Epidermal melanocyte (primary cell): Measurements from ENCODE around the gene NDUFA1.
"Not testable (repeated sequence)": the region's sequence is repeated elsewhere in the genome, so short reads cannot be mapped to it uniquely, and the experiment has no call there.

ENCODE experiments used
- DNase-seq: peaks from one replicate; pipeline ENCODE4 v3.0.0; 2011; ENCODE audit warnings: low spot score; ENCODE audit not compliant: insufficient read length

NDUFA1 gene

DNA sequence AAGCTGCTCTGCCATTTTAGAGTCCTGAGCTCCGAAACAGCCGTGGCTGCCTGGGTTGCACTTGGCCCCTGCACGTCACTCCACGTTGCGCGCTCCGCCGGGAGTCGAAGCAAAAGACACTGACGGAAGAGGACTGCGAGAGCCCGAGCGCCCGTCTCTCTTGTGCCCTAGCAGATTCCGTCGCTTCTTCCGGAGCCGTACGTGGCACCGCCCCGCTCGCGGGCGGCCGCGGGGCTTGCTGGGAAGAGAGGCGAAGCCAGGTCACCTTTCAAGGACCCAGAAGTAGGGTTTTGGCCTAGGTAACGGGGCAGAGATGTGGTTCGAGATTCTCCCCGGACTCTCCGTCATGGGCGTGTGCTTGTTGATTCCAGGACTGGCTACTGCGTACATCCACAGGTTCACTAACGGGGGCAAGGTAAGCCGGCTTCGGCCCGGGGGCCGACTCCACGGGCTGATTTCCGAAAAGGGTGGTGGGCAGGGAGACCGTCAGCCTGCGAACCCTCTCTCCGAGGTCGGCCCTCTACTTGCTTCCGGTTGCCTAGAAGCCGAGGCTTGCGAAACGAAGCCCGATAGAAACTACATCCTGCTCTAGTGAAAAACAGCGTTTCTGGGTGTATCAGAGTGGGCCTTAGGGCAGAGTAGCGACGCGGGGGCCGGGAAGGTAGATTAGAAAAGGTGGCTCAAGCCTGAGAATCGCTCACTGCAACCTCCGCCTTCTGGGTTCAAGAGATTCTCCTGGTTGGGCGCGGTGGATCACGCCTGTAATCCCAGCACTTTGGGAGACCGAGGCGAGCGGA lies at the start of gene NDUFA1, which contains the start of gene RNF113A:
Gene NDUFA1, plus strand, starts transcription at position 234 of the 797 bp plus-strand sequence. Its CDS starts 80 bp downstream, at position 314.
Gene RNF113A, minus strand, starts transcription at position 135 of the 797 bp plus-strand sequence. Its CDS starts 120 bp downstream, at position 15.
- peak; percentile 46 for DNase-seq

DNA sequence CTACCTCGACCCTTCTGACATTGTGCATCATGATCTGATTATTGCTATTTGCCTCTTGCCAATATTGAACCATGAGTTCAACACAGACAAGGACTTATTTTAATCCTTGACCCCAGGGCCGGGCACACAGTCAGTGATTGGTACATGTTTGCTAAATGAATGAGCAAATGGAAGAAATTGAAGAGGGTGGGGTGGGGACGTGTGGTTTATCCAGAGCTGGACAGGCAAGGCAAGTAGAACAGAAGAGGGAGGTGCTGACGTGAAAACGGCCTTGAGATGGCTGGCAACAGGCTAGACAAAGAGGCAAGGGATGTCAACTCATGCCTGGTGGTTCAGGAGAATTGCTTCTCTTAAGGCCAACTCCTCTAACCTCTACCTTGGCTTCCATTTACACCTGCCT lies 47.4 kb upstream of the NDUFA1 start:
- DNase-seq = not testable (repeated sequence)

DNA sequence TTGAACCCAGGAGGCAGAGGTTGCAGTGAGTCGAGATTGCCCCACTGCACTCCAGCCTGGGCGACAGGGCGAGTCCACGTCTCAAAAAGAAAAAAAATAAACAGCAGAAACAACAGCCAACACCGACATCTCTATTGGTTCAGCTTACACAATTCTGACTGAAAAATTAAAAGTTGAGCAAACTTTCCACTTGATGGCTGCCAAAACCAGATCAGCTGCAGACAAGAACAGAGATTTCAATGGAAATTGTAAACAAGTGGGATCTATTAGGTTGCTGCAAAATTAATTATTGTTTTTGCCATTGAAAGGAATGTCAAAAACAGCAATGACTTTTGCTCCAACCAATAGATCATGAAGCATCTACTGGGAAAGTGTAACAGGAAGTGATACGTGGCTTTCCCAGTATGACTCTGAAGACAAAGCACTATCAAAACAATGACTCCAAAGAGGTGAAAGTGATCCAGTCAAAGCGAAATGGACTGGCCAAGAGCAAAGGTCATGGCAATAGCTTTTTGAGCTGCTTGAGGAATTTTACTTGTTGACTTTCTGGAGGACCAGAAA lies 45.2 kb upstream of the NDUFA1 start:
- no peak for DNase-seq

DNA sequence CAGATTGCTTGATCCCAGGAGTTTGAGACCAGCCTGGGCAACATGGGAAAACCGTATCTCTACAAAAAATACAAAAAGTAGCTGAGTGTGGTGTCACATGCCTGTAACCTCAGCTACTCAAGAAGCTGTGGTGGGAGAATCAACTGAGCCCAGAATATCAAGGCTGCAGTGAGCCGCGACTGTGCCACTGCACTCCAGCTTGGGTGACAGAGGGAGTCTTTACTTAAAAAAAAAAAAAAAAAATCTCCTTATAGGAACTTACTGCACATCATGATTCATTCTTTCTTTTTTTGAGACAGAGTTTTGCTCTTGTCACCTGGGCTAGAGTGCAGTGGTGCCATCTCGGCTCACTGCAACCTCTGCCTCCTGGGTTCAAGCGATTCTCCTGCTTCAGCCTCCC lies 43.2 kb upstream of the NDUFA1 start:
- DNase-seq = no peak

DNA sequence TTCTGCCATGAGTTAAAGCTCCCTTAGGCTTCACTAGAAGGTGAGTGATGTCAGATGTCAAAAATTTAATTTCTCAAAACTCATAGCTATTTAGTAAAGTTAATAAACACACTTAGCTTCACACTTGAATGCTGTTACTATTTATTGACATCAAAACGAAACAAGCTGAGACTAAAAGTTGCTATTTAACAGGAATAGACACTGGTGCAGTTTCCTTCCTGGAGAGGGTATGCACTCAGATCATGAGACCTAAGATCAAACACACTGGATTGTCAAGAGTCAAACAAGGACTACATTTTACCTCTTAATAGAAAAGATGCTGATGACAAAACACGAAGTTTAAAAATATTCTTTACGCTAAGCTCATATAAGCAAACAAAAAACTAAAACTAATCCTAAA lies 37.7 kb upstream of the NDUFA1 start:
- DNase-seq = no peak

DNA sequence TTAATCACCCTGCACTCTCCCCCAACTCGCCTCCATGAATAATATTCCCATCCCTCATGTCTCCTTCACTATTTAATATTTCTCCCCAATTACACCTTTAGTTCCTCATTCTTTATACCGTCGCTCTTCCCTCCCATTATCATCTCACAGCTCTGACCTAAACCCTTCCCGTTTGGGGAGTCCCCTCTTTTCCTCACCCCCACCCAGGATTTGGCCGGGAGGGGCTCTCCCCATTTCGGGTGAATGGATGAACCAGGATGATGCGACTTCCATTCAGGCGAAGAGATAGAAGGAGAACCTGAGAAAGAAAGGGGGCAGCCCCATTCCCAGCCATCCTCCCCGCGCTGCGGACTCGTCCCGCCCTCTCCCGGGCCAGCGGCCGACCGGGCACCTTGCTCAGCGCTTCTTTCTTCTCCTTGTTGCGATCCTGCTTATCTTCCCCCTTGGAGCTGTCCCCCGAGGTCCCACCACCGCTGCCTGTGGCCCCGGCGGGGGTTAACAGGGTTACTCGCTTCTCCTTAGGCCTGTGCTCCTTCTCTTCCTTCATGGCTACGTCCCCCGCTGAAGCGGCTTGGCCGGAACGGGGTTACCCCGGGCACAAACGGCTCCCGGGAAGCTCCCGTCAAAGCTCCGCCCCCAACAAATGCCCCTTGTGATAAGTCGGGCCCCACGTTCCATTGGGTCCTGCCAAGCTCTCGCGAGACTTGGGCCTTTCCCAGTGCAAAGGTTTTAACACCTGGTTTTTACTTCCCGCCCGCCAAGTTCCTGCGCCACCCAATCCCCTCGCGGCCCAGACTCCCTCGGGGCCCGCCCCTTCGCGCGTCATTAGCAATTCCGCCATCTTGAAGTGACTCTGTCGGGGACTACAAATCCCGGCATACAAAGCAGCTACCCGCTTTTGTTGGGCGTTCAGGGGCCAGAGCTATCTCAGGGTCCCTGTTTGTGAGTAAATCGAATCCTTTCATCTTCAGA lies 19.0 kb upstream of the NDUFA1 start, which contains the start of gene UPF3B:
Gene UPF3B, minus strand, starts transcription at position 582 of the 972 bp plus-strand sequence. Its CDS starts 35 bp downstream, at position 547.
- DNase-seq = peak; percentile 84

DNA sequence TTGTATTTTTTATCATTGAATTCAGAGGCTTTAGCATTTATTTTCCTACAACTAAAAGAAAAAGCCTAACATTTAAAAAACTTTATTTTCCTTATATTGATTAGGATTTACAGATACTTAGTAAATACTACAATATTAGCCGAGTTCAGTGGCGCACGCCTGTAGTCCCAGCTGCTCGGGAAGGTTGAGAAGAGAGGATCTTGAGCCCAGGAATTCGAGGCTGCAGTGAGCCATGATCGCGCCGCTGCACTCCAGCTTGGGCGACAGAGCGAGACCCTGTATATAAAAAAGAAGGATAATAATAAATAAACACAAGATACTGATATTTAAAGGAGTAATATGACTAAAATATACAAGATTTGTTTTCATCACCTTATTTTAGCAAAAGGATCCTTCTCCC lies 18.2 kb upstream of the NDUFA1 start:
- DNase-seq = no peak

DNA sequence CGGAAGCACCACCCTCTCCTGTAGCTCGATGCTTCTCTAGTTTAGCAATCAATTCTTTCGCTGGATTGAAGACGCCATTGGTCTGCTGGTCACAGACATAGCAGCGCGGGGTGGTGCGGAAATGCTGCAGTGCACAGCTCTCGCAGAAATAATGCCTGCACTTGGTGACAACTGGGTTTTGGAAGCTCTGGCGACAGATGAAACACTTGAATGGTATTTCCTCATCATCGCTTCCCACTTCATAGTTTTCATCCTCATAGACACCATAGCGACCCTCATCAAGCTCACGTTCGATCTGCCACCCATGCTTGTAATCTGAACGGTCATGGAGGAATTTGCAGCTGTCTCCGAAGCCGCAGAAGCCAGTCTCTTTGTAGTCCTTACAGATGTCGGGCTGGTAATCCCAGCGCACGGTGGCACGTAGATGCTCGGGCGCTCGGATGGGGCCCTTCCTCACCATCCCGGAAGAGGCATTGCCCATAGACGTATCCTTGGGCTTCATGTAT lies 953 bp upstream of the NDUFA1 start:
- DNase-seq = no peak

DNA sequence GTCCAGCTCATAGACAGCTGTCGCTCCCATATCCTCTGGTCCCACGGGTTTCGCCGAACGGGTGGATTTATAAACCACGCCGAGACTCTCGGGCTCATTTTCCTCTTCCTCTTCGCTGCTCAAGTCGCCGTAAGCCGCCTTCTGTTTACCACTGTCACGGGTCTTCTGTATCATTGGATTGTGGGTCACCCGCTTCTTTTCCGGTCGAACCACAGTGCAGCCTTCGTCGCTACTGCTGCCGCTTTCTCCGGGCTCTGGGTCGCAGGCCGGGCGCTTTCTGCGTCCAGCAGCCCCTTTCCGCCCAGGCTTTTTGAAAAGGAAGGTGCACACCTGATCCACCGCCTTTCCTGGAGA lies 410 bp upstream of the NDUFA1 start:
- no peak for DNase-seq

DNA sequence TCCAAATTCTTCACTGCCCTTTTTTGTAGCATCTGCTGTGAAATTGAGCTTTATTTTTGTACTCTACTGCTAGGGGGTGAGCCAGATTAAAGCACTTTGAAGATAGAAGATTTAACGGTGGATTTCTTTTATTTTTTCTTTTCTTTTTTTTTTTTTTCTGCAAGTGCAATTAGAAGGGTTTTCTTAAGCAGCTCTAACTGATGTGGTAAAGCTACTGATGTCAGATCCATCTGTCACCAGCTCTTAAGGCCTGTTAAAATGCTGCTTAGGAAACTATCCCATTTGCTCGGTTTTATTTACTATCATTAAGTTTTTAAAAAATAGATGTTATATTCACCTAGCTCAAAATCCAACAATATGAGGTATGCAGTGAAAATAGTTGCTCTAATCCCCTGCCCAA lies 7.1 kb downstream of the NDUFA1 start:
- DNase-seq = no peak

DNA sequence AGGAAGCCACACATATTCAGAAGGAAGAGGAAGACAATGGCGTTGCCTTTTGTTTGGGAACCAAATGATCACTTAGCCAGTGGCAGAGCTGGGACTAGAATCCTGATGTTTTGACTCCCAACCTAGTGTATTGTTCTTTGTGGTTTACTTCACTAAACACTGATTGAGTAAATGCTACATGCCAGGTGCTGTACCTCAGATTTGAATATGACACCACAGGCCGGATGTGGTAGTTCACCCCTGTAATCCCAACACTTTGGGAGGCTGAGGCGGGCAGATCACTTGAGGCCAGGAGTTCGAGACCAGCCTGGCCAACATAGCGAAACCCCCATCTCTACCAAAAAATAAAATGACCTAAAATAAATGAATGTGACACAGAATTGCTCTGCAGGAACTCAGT lies 8.4 kb downstream of the NDUFA1 start:
- DNase-seq = no peak

DNA sequence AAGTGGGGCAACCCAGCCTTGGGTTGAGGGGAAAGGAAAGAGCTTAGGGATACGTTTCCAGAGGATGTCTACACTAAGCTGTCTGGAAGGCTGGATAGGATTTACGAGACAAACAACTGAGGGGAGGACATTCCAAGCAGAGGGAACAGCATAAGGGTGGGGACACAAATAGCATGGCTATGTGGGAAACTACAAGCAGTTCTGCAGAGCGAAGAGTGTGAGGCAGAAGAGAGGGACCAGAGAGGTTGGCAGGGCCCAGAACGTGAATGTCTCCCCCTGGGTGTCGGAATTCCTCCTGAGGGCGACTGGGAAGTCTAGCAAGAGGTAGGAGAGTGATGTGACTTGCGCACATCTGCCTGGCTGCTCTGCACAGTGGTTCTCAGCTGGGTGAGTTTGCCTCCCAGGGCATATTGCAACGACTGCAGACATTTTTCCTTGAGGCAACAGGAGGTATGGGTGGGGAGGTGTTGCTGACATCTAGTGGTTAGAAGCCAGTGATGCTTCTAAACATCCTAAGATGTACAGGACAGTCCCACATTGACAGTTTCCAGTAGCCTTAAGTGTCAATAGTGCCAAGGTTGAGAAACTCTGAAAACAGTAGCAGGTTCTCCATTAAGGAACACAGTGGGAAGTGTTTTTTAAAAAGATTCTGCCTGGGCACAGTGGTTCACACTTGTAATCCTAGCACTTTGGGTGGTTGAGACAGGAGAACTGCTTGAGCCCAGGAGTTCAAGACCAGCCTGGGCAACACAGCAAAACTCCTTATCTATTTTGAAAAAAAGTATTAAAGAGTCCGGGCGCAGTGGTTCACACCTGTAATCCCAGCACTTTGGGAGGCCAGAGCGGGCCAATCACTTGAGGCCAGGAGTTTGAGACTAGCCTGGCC lies 9.2 kb downstream of the NDUFA1 start:
- DNase-seq = peak; percentile 17

DNA sequence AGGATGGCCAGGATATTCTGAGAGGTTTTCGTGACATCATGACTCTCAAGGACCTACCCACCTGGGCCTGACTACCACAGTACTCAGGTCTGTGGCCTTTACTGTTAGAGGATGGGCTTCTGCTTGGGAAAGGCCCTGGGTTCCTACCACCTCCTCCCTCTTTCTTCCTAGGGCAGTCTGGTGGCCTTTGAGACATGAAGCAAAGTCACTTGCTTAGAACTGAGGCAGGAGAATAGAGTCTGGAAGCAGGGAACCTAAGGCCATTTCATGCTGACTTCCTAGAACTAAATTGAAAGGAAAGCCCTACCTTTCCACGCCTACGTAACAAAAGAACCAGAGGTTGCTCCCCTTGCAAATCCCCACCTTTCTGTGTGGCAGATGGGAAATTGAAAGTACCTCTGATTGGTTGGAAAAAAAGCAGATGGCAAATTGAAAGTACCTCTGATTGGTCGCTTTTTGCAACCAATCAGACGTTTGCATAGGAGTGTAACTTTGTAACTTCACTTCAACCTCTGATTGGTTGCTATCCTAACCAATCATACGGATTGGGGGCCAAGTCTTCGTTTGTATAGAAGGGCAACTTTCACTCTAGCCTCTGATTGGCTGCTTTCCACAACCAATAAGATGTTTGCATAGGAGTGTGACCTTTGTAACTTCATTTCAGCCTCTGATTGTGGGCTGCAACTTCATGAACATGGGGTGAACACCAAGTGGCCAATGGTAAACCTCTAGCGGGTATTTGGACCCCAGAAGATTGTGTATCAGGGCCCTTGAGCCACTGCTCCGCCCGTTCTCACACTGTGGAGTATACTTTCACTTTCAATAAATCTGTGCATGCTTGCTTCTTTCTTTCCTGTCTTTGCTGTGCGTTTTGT lies 14.2 kb downstream of the NDUFA1 start:
- DNase-seq = no peak

DNA sequence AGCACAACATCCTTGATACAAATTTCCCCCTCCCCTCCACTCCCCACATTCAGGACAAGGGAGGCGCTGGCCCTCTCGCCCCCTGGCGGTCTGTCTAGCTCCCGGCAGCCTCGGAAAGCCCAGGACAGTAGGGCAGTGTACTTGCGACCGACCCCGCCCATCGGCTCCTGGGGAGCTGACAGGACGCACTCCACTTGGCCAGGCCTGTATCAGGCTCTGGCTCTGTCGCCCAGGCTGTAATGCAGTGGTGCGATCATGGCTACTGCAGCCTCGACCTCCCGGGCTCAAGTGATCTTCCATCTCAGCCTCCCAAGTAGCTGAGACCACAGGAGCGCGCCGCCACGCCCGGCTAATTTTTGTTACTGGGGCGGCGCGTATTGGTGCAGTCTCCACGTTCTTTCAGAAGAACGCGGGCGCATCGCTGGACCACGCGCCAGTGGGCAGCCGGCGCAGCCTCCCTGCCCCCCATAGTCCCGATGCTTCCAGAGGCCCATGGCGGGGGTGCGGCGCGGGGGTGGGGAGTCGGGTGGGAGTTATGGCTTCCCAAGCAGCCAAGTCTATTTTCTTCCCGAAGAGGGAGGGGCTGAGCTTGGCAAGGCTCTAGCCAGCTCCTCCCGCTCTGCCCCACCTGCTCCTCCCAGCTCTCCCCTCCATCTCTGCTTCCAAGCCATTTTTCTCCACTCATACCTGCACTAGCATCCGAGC lies 16.2 kb downstream of the NDUFA1 start:
- DNase-seq = peak; percentile 21

DNA sequence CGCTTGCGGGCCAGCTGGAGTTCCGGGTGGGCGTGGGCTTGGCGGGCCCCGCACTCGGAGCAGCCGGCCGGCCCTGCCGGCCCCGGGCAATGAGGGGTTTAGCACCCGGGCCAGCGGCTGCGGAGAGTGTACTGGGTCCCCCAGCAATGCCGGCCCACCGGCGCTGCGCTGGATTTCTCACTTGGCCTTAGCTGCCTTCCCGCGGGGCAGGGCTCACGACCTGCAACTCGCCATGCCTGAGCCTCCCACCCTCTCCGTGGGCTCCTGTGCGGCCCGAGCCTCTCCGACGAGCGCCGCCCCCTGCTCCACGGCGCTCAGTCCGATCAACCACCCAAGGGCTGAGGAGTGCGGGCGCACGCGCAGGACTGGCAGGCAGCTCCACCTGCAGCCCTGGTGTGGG lies 19.0 kb downstream of the NDUFA1 start:
- not testable (repeated sequence) for DNase-seq

DNA sequence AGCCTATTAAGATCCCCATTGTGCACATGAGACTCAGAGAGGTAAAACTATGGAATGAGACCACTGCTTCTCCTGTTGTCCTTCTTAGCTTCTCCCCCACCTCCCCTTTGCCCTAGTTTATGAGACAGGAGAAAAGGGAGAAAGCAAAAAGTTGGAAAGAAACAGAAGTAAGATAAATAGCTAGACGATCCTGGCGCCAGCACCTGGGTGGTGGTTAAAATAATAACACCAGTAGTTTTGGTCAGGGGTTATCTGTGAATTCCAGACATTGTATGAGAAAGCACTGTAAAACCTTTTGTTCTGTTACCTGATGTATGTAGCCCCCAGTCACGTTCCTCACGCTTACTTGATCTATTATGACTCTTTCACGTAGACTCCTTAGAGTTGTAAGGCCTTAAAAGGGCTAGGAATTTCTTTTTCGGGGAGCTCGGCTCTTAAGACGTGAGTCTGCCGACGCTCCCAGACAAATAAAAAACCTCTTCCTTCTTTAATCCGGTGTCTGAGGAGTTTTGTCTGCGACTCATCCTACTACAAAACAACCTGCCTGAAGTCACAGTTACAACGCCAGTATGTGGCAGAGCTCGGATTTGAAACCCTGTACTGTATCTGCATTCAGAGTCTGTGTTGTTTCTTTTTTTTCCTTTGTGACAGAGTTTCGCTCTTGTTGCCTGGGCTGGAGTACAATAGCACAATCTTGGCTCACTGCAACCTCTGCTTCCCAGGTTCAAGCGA lies 20.5 kb downstream of the NDUFA1 start:
- not testable (repeated sequence) for DNase-seq

DNA sequence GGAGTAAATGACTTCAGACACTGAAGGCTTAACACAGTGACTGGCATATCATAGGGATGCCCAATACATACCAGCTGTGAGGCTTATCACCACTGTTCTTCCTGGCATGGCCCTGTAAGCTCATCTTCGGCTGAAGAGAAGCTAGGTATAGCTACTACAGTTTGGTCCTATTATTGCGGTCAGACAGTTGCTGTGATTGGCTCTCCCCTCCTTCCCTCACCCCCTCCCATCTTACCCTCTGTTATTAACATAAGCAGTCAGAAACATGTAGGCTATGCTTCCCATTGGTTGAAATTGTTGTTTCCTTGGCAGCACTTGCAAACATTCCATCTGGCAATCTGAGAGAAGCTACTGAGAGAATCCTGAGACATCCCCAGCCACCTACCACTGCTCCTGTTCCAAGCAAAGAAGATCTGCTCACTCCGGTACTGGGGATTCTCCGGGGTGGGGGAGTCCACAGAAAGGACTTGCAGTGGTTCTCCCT lies 24.3 kb downstream of the NDUFA1 start, which contains the start of gene AKAP14:
Gene AKAP14, plus strand, starts transcription at position 51 of the 484 bp plus-strand sequence. CDS start 7,331 bp downstream, outside the sequence.
- DNase-seq = no peak

DNA sequence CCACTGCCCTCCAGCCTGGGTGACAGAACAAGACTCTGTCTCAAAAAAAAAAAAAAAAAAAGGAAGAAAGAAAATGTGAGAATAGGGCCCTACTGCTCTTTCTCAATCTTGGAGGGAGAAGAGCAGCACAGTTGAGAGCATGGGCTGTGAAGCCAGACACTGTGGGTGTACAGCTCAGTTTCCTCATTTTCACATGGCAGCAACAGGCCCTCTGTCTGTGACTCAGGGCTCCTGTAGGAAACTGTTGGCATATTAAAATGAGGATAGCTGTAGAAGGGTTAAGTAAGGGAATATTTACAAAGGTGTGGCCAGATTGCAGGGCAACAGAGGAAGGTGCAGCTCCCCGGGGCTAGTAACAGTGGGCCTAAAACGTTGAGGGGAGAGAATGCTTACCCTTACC lies 27.5 kb downstream of the NDUFA1 start:
- DNase-seq = no peak
